Smooth muscle cell of the umbilical artery (primary cell): ENCODE data around the gene FOXD3. TPM values are rescaled to one million over a fixed set of nuclear protein-coding genes. Genes with fewer than 3 reads are reported as not detected.

Experiments
- total RNA-seq: library from RNA; depleted of rRNA; stranded (reverse); fragments of >200 nt; gene quantifications from 2 replicates; pipeline ENCODE4 v1.2.3, GENCODE V29; 2014

Gene FOXD3
- not detected in 2 replicates for total RNA-seq

DNA sequence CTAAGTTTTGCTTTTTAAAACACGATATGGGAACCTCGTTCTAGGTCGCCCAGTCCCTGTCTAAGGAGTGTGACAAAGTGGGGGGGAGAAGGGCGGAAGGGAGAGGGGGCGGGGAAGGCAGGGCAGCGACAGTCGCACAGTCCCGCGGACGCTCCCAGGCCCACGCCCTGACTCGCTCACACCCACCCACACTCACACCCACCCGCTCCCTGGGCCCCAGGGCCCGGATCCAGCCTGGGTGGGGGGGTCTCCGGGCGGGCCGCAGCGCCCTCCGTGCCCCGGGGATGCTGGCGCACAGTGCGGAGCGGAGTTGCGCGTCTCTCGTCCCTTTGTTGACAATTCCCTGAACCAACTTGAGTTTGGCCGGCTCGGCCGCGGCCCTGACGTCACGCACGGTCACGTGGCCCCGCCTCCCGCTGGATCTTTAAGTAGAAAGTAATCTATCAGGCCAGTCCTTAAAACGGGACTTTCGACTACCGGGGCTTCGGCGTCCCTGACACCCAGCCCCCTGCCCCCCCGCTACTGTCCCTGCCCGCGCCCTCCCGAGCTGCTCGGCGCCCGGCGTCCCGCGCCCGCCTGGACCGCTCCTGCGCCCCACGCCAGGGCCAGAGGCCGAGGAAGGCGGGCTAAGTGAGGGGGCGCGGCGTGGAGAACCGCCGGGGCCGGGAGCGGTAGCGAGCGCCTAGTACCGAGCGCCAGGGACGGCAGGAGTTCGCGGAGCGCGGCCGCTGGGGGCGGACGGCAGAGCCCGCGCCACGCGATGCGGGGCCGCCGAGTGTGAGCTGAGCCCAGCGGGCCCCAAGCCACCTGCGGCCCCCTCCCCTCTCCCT lies at the start of gene FOXD3:
Gene FOXD3 (plus strand): TSS at position 454 of the 830 bp plus-strand sequence. CDS start 492 bp downstream, outside the sequence.

DNA sequence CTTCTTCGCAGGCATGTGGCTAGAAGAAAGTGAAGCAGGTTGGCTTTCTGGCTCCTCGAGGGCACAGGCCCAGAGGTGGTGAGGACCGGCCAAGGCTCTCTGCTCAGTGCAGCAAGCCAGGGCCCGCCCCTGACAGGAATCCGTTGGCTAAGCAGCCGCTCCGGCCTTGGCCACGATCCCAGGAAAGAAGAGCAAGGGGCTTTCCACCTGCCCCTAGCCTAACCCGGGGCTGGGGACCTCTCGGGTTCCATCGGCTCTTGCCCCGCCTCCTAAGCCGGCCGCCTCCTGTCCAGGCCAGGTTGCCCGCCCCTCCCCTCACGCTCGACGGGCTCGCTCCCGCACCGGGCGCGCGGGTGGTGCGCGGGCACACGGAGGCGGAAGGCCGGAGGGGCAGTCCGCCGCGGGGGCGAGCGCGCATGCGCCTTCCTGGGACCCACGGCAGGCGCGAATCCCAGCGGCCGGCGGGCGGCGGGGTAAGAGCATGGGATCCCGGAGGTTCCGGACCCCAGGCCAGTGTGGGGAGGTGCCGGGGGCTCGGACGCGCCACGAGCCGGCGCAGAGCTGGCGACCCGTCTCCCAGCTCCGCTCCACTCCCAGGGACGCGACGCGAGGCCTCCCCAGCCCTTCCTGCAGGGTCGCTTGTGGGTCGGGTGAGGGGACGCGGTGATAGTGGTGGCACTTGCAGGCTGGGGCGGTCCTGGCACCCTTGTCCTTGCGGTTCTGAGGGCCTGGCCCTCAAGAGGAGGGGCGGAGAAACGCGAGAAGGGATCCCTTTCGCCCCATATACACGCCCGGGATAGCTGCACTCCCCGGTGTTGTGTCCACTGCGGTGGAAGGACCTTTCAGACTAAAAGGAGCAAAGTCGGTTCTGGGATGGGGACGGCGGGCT lies 45.1 kb downstream of the FOXD3 start, which contains the start of gene ALG6:
Gene ALG6 (plus strand): TSS at position 413 of the 889 bp plus-strand sequence. CDS start 3,351 bp downstream, outside the sequence.

Other genes with a start within 250 kb of the FOXD3 start
- 11.9 and 12.5 TPM in 2 replicates for gene ALG6, start 45.1 kb downstream of the FOXD3 start, total RNA-seq
- gene ITGB3BP, start 200.7 kb downstream of the FOXD3 start, total RNA-seq: 7.4 and 22.8 TPM in 2 replicates
- 6.1 and 8.6 TPM in 2 replicates for gene EFCAB7, start 201.0 kb downstream of the FOXD3 start, total RNA-seq